Natural killer cell (primary cell): ENCODE results near the gene MAP7D2. TPM values are rescaled to one million over a fixed set of nuclear protein-coding genes. Genes with fewer than 3 reads are reported as not detected.

Experiments
- ATAC-seq, 3 donors: fragments of 150-1000 bp in 2 of 3; fragments of 200-7000 bp in 1 of 3; cut with Tn5 transposase; 1 replicate in 1 of 3; 2 replicates in 2 of 3; pipeline ENCODE4 v1.10.0; 2021; ENCODE audit warnings: mild to moderate bottlenecking in 2 of 3, moderate library complexity in 2 of 3
- DNase-seq, 2 donors: peaks; one replicate each; pipeline versions ENCODE4 v3.0.0 to v3.0.0-alpha.2; 2013 to 2021; ENCODE audit warnings: mixed read lengths in 1 of 2
- H3K27ac ChIP-seq: one replicate; pipeline ENCODE4 v1.5.1; 2013; ENCODE audit warnings: mild to moderate bottlenecking, low read length
- H3K27me3 ChIP-seq: one replicate; pipeline ENCODE4 v1.6.1; 2013; ENCODE audit warnings: low read length; ENCODE audit not compliant: control insufficient read depth, insufficient read depth
- H3K36me3 ChIP-seq: one replicate; pipeline ENCODE4 v1.6.1; 2013; ENCODE audit warnings: low read length; ENCODE audit not compliant: control insufficient read depth, insufficient read depth
- H3K4me1 ChIP-seq: one replicate; pipeline ENCODE4 v1.6.1; 2013; ENCODE audit warnings: low read length; ENCODE audit not compliant: control insufficient read depth, insufficient read depth
- H3K4me3 ChIP-seq: one replicate; pipeline ENCODE4 v1.5.1; 2013; ENCODE audit warnings: low read length
- H3K9me3 ChIP-seq: one replicate; pipeline ENCODE4 v1.6.1; 2013; ENCODE audit warnings: low read length; ENCODE audit not compliant: control insufficient read depth, insufficient read depth
- H3K27ac Mint-ChIP-seq, 2 donors: one replicate each; pipeline ENCODE4 v1.8.0; 2022; ENCODE audit warnings: mild to moderate bottlenecking in 2 of 2, mixed read lengths in 2 of 2, moderate library complexity in 1 of 2
- H3K27me3 Mint-ChIP-seq, 2 donors: one replicate each; pipeline ENCODE4 v1.8.0; 2022; ENCODE audit warnings: low read depth in 2 of 2, mixed read lengths in 2 of 2
- H3K36me3 Mint-ChIP-seq: one replicate; pipeline ENCODE4 v1.8.0; 2022; ENCODE audit warnings: mixed read lengths
- H3K4me1 Mint-ChIP-seq, 2 donors: one replicate each; pipeline ENCODE4 v1.8.0; 2022; ENCODE audit warnings: mixed read lengths in 2 of 2
- H3K4me3 Mint-ChIP-seq: one replicate; pipeline ENCODE4 v1.8.0; 2022; ENCODE audit warnings: mild to moderate bottlenecking, moderate library complexity, mixed read lengths
- H3K9me3 Mint-ChIP-seq, 2 donors: one replicate each; pipeline ENCODE4 v1.8.0; 2022; ENCODE audit warnings: mixed read lengths in 2 of 2
- WGBS: methylation state at CpG from one replicate; pipeline ENCODE4 v1.1.7; 2013; ENCODE audit warnings: missing lambda C conversion rate; ENCODE audit not compliant: insufficient coverage; 5-methylcytosine and 5-hydroxymethylcytosine counted together
- intact Hi-C: fragments of 100-400 bp; cut with micrococcal nuclease; formaldehyde crosslinking; loops from one replicate; pipeline ENCODE4 v1.14.2; 2022
- total RNA-seq, 4 donors: library from RNA; stranded (reverse); fragments of 120-200 nt in 1 of 4; gene quantifications; one replicate each; pipeline versions ENCODE4 v1.2.3 to v1.2.4, GENCODE V29; 2013 to 2022
- TF ChIP-seq, protein P1 (sequence below): fragments of 200-600 bp; IDR thresholded peaks from one replicate; pipeline ENCODE4 v1.8.0; 2022; ENCODE audit warnings: antibody characterized with exemption

Gene MAP7D2
- total RNA-seq, 3 donors from 2014 or later (not counting 1 experiment from before 2014, with no cell fraction given): 0.09 to 1.5 TPM; not detected in 1

DNA sequence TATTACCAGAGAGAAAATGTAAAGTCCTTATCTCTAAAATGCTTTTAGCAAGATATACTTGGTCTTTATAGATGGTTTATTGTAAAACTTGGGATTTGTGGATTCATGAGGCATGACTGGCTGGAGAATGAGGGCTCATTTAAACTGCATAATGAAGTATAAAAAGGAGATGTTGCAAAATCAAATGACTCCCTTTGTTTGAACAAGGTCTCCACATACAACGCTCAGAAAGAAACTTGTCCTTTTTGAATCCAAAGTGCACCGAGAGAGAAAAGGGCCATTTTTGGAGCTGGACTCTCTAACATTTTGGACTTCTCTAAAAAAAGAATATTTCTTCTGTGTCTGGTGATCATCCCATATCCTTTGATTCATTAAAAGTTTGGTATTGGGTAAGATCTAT is 32.6 kb upstream of the MAP7D2 start:
- TF ChIP-seq, protein P1, sequence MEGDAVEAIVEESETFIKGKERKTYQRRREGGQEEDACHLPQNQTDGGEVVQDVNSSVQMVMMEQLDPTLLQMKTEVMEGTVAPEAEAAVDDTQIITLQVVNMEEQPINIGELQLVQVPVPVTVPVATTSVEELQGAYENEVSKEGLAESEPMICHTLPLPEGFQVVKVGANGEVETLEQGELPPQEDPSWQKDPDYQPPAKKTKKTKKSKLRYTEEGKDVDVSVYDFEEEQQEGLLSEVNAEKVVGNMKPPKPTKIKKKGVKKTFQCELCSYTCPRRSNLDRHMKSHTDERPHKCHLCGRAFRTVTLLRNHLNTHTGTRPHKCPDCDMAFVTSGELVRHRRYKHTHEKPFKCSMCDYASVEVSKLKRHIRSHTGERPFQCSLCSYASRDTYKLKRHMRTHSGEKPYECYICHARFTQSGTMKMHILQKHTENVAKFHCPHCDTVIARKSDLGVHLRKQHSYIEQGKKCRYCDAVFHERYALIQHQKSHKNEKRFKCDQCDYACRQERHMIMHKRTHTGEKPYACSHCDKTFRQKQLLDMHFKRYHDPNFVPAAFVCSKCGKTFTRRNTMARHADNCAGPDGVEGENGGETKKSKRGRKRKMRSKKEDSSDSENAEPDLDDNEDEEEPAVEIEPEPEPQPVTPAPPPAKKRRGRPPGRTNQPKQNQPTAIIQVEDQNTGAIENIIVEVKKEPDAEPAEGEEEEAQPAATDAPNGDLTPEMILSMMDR: no peak
- no peak for DNase-seq
- Mint-ChIP-seq H3K9me3 (no peaks in the 10 kb centered on the region), H3K4me3 (no peak overlapping the region), H3K4me1 (peaks cover 0 to 5% of the 10 kb centered on the region in 2 donors), H3K27ac (peak overlapping the region in 1 of 2 donors; percentile 12), H3K27me3 (peaks cover 0 to 8% of the 10 kb centered on the region in 2 donors), H3K36me3 (no peaks in the 10 kb centered on the region)
- ATAC-seq: no peak
- Histone ChIP-seq H3K4me1 (no peaks in the 10 kb centered on the region), H3K27ac (no peak overlapping the region), H3K9me3 (no peaks in the 10 kb centered on the region), H3K4me3 (no peak overlapping the region), H3K27me3 (no peaks in the 10 kb centered on the region), H3K36me3 (peaks cover 18% of the 10 kb centered on the region)
- intact Hi-C loops: no loop called here
- 92% methylated on average over 2 of the region's 2 CpGs for WGBS

DNA sequence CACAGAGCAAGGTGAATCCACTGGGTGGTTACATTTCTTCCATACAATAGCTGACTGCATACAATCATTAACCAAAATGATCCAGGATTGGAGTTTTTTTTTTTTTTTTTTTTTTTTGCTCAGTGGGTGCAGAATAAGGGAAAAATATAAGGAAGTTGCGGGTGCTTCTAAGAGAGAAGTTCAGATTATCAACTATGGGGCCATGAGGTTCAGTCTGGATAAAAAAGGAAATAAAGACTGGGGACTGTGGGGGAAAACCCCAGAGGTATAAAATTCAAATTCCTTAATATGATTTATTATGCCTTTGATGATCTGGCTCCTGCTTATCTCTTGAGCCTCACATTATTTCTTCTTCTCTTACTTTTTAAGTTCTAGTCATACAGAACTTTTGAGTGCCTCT is 30.9 kb upstream of the MAP7D2 start:
- H3K36me3 ChIP-seq: peaks cover 9% of the 10 kb centered on the region
- no peak overlapping the region for H3K4me3 ChIP-seq
- ATAC-seq (no peak), DNase-seq (no peak)
- Mint-ChIP-seq H3K27me3 (peaks cover 0 to 8% of the 10 kb centered on the region in 2 donors), H3K4me1 (peaks cover 0 to 5% of the 10 kb centered on the region in 2 donors), H3K4me3 (no peak overlapping the region), H3K9me3 (no peaks in the 10 kb centered on the region), H3K27ac (no peak overlapping the region), H3K36me3 (no peaks in the 10 kb centered on the region)
- WGBS: no CpG with 5 or more reads among the region's 1 CpG
- H3K27me3 ChIP-seq: no peaks in the 10 kb centered on the region
- peaks cover 1% of the 10 kb centered on the region for H3K4me1 ChIP-seq
- H3K9me3 ChIP-seq: no peaks in the 10 kb centered on the region
- intact Hi-C loops: no loop called here
- TF ChIP-seq, protein P1: no peak
- no peak overlapping the region for H3K27ac ChIP-seq

DNA sequence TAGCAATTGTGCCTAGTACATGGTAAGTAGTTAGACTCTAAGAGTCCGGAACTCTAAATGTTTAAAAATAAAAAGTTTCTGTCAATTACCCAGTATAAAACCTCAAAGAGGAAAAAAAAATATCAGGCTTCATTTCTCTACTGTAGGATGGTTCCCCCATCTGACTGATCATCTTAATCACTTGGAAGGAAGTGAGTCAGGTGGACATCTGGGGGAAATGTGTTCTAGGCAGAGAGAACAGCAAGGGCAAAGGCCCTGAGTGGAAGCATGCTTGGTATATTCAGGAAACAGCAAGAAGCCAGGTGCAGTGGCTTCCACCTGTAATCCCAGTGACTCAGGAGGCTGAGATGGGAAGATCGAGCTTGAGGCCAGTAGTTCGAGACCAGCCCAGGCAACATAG is 27.8 kb upstream of the MAP7D2 start:
- H3K27ac ChIP-seq: no peak overlapping the region
- Mint-ChIP-seq H3K4me1 (peaks cover 16% of the 10 kb centered on the region in 2 donors), H3K27me3 (peaks cover 0 to 8% of the 10 kb centered on the region in 2 donors), H3K9me3 (no peaks in the 10 kb centered on the region), H3K4me3 (no peak overlapping the region), H3K27ac (no peak overlapping the region), H3K36me3 (no peaks in the 10 kb centered on the region)
- intact Hi-C loops: no loop called here
- H3K27me3 ChIP-seq: no peaks in the 10 kb centered on the region
- no peak for DNase-seq
- H3K4me3 ChIP-seq: no peak overlapping the region
- H3K36me3 ChIP-seq: no peaks in the 10 kb centered on the region
- no peak for ATAC-seq
- 90% methylated on average over 2 of the region's 3 CpGs for WGBS
- no peaks in the 10 kb centered on the region for H3K9me3 ChIP-seq
- TF ChIP-seq, protein P1: no peak
- peaks cover 9% of the 10 kb centered on the region for H3K4me1 ChIP-seq

DNA sequence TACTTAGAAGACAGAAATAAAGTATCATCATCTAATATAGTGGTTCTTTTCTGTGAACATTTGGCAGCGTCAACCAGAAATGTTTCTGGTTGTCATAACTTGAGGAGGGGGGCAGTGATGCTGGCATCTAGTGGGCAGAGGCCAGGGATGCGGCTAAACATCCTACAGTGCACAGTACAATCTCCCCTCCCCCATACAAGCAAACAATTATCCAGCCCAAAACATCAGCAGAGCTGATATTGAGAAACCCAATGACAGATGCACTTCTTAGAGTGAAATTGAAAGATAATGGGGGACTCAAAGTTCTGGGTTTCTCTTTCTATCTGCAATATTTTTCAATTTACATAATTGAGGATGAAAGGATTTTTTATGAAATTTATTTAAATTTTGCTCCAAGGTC is 26.9 kb upstream of the MAP7D2 start:
- no peak overlapping the region for H3K27ac ChIP-seq
- intact Hi-C loops: loop anchor here (2.0 kb wide), 1 partner anchor 119 kb away; no protein-coding TSS in a partner anchor
- Mint-ChIP-seq H3K4me1 (peaks cover 22 to 23% of the 10 kb centered on the region in 2 donors), H3K9me3 (no peaks in the 10 kb centered on the region), H3K27ac (peak overlapping the region in 1 of 2 donors; percentile 94), H3K4me3 (peak overlapping the region; percentile 65), H3K27me3 (peaks cover 0 to 8% of the 10 kb centered on the region in 2 donors), H3K36me3 (no peaks in the 10 kb centered on the region)
- H3K27me3 ChIP-seq: no peaks in the 10 kb centered on the region
- no peaks in the 10 kb centered on the region for H3K9me3 ChIP-seq
- TF ChIP-seq, protein P1: no peak
- H3K4me1 ChIP-seq: peaks cover 9% of the 10 kb centered on the region
- no peaks in the 10 kb centered on the region for H3K36me3 ChIP-seq
- H3K4me3 ChIP-seq: no peak overlapping the region
- no CpG with 5 or more reads among the region's 2 CpGs for WGBS
- DNase-seq: no peak
- ATAC-seq: no peak
